Osteocyte (in vitro differentiated cells): ENCODE data around the gene CAMSAP2. TPM values are rescaled to one million over a fixed set of nuclear protein-coding genes. Genes with fewer than 3 reads are reported as not detected.

Experiments used
- DNase-seq: peaks from one replicate; pipeline ENCODE4 v3.0.0; 2021; ENCODE audit warnings: mixed read lengths; ENCODE audit not compliant: unreplicated experiment; ENCODE audit errors: extremely low spot score
- H3K27ac Mint-ChIP-seq: one replicate; pipeline ENCODE4 v1.8.0; 2021; ENCODE audit warnings: mild to moderate bottlenecking, mixed read lengths; ENCODE audit not compliant: unreplicated experiment
- H3K27me3 Mint-ChIP-seq: one replicate; pipeline ENCODE4 v1.8.0; 2021; ENCODE audit warnings: mixed read lengths; ENCODE audit not compliant: unreplicated experiment
- H3K36me3 Mint-ChIP-seq: one replicate; pipeline ENCODE4 v1.8.0; 2021; ENCODE audit warnings: mixed read lengths; ENCODE audit not compliant: unreplicated experiment
- H3K4me1 Mint-ChIP-seq: one replicate; pipeline ENCODE4 v1.8.0; 2021; ENCODE audit warnings: mixed read lengths; ENCODE audit not compliant: unreplicated experiment
- H3K4me3 Mint-ChIP-seq: one replicate; pipeline ENCODE4 v1.8.0; 2021; ENCODE audit warnings: mild to moderate bottlenecking, moderate library complexity, mixed read lengths; ENCODE audit not compliant: unreplicated experiment
- H3K9me3 Mint-ChIP-seq: one replicate; pipeline ENCODE4 v1.8.0; 2021; ENCODE audit warnings: mixed read lengths; ENCODE audit not compliant: unreplicated experiment
- total RNA-seq: library from RNA; stranded (reverse); gene quantifications from 2 replicates; pipeline ENCODE4 v1.2.1, GENCODE V29; 2021
- TF ChIP-seq, protein P1 (sequence below): fragments of 200-600 bp; sonication (generic); IDR thresholded peaks from 2 replicates; pipeline ENCODE4 v1.5.0; 2021; ENCODE audit warnings: antibody characterized with exemption, mild to moderate bottlenecking, moderate library complexity

The CAMSAP2 gene
- total RNA-seq, 1 donor from 2014 or later: 44.7 TPM

DNA sequence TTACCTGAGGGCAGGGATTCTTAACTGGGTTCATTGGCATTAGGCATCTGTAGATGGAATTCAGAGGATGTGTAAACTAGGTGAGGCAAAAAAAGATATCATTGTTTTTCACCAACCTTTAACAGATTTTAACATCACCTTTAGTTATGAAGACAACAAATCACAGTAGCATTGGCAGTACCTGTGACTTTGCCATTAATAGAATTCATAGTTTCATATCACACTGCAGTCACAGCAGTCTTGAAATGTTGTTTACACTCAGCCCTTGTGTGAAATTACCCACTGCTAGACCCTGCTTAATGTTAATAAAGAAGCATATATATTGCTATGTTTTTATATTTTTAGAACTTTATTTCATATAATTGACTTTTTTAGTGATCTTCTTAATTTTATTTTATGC lies 154.3 kb downstream of the CAMSAP2 start:
- peaks cover 40% of the 10 kb centered on the region for H3K4me1 Mint-ChIP-seq

DNA sequence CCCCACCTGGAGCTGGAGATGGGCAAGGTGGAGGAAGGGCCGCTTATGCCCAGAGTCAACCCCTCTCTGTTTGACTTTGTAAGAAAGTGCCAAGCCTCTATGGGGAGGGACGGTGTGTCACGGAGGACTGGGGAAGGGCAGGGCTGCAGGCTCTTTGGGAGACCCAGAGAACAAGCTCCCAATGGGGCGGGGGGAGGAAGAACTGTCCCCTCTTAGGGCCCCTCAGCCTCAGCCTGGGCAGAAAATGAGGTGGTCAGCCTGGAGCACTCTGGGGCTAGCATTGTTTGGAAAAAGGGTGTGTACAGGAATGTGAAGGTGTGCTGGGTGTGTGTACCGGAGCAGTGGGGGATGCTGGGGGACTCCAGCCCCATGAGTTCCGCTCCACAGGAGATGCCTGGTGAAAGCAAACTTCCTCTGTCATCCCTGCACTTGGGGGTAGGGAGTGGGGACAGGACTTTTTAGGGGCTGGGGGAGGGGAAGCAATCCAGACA lies 154.8 kb downstream of the CAMSAP2 start:
- TF ChIP-seq, protein P1, sequence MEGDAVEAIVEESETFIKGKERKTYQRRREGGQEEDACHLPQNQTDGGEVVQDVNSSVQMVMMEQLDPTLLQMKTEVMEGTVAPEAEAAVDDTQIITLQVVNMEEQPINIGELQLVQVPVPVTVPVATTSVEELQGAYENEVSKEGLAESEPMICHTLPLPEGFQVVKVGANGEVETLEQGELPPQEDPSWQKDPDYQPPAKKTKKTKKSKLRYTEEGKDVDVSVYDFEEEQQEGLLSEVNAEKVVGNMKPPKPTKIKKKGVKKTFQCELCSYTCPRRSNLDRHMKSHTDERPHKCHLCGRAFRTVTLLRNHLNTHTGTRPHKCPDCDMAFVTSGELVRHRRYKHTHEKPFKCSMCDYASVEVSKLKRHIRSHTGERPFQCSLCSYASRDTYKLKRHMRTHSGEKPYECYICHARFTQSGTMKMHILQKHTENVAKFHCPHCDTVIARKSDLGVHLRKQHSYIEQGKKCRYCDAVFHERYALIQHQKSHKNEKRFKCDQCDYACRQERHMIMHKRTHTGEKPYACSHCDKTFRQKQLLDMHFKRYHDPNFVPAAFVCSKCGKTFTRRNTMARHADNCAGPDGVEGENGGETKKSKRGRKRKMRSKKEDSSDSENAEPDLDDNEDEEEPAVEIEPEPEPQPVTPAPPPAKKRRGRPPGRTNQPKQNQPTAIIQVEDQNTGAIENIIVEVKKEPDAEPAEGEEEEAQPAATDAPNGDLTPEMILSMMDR: no peak
- H3K4me3 Mint-ChIP-seq: no peak overlapping the region
- H3K27ac Mint-ChIP-seq: no peak overlapping the region
- peaks cover 2% of the 10 kb centered on the region for H3K27me3 Mint-ChIP-seq
- H3K4me1 Mint-ChIP-seq: peaks cover 40% of the 10 kb centered on the region
- H3K36me3 Mint-ChIP-seq: no peaks in the 10 kb centered on the region
- no peaks in the 10 kb centered on the region for H3K9me3 Mint-ChIP-seq
- no peak for DNase-seq

More for the DNA sequence above, 154.3 kb downstream of the CAMSAP2 start:
- H3K36me3 Mint-ChIP-seq: no peaks in the 10 kb centered on the region
- no peak for DNase-seq
- TF ChIP-seq, protein P1: no peak
- H3K9me3 Mint-ChIP-seq: no peaks in the 10 kb centered on the region
- peaks cover 2% of the 10 kb centered on the region for H3K27me3 Mint-ChIP-seq
- H3K27ac Mint-ChIP-seq: no peak overlapping the region
- H3K4me3 Mint-ChIP-seq: no peak overlapping the region

DNA sequence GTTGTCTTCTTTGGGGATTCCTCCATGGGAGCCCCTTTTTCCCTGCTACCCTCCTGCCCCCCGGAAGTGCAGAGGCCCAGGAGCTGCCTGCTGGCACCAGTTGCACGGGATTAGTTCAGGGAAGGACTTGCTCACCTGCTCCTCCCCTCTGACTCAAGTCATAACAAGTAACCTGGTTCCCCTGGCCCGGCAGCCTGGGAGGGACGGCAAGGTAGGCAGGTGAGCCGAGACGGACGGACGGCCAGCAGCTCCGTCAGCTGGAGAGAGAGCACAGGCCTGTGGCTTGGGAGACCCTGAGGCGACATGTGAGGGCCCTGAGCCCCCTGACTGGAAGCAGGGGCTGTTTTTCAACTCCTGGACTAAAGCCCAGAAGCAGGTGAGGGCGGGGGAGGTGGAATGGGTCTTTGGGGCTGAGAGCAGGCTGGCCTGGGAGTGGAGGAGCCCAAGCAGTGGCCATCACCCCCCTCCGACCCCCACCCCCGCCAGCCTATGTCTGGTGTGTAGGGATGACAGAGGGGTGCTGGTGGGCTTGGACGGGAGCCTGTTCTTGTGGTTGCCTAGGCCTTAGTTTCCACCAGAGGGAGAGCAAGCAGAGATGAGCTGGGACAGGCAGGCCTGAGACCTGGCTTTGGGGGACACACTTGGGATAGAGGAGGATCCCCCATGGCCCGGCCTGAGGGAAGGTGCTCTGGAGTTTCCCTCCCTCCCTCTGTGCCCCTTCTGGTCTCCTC lies 156.2 kb downstream of the CAMSAP2 start, which contains the start of gene INAVA:
TSS of gene INAVA (plus strand) at position 189 of the 731 bp plus-strand sequence. CDS start 3,501 bp downstream, outside the sequence.
- no peak within 1 kb of the TSS for H3K27ac Mint-ChIP-seq
- DNase-seq: no peak
- H3K36me3 Mint-ChIP-seq: no peaks in the 10 kb centered on the region
- H3K27me3 Mint-ChIP-seq: no peaks in the 10 kb centered on the region
- TF ChIP-seq, protein P1: no peak
- no peak within 1 kb of the TSS for H3K4me3 Mint-ChIP-seq
- H3K9me3 Mint-ChIP-seq: no peaks in the 10 kb centered on the region
- H3K4me1 Mint-ChIP-seq: peaks cover 42% of the 10 kb centered on the region

- TF ChIP-seq, protein P1: no peak
- Mint-ChIP-seq H3K27ac (no peak overlapping the region), H3K9me3 (no peaks in the 10 kb centered on the region), H3K27me3 (no peaks in the 10 kb centered on the region), H3K4me1 (peaks cover 41% of the 10 kb centered on the region), H3K4me3 (no peak overlapping the region), H3K36me3 (no peaks in the 10 kb centered on the region)
- no peak for DNase-seq
Measured at GRCh38 chr1:200895443-200895789, 156.7 kb downstream of the CAMSAP2 start.

DNA sequence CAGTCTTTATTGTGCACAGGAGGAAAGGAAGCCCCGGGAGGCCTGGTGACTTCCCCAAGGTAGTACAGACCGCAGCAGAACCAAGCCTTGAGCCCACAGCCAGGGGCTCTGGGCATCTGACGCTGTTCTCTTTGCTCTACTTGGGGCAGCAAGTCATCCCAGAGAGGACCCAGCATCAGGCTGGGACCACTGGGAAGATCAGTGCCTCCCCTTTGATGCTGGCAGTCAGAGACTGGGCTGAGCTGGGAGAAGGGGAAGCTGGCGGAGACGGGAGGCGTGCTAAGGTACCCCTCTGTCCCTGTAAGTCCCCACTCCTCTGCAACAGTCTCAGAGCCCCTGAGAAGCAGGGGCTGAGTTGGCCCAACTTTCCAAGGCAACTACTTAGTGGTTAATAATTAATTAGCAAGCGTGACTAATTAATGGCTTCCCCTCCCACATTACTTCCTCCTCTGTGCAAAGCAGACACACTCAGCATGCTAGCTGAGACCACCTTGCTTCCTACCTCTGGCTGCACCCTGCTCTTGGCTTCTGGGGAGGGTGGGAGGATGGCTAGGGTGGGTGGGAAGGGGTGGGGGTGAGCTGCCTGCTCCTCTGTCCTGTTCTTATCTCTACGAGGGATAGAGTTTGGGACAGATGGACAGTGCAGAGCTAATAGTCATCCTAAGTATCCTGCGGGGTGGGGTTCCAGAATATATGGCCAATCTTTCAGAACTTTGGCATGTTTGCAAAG lies 157.3 kb downstream of the CAMSAP2 start:
- Mint-ChIP-seq H3K4me1 (peaks cover 38% of the 10 kb centered on the region), H3K36me3 (no peaks in the 10 kb centered on the region), H3K27ac (no peak overlapping the region), H3K27me3 (no peaks in the 10 kb centered on the region), H3K9me3 (no peaks in the 10 kb centered on the region), H3K4me3 (no peak overlapping the region)
- DNase-seq: no peak
- TF ChIP-seq, protein P1: no peak
